SU-DHL-6 (cell line): ENCODE results near the gene ATP10A.

Experiments used
- H2AFZ ChIP-seq: fragments of 200-600 bp; sonication (generic); 2 replicates; pipeline ENCODE4 v1.6.1; 2014; ENCODE audit warnings: low read depth, mild to moderate bottlenecking, moderate library complexity, mixed read lengths, antibody characterized with exemption, low read length; ENCODE audit not compliant: severe bottlenecking
- H3F3A ChIP-seq: fragments of 200-600 bp; shearing (Covaris generic); 2 replicates; pipeline ENCODE4 v1.6.0; 2016; ENCODE audit warnings: antibody characterized with exemption, mild to moderate bottlenecking; ENCODE audit not compliant: insufficient read depth
- H3K27ac ChIP-seq: fragments of 200-600 bp; sonication (generic); 2 replicates; pipeline ENCODE4 v1.5.1; 2016; ENCODE audit warnings: low read depth, mild to moderate bottlenecking, low read length, moderate library complexity, mixed read lengths
- H3K27me3 ChIP-seq: fragments of 200-600 bp; sonication (generic), shearing (Covaris generic); 2 replicates; pipeline ENCODE4 v1.6.0; 2014; ENCODE audit warnings: mild to moderate bottlenecking, low read length
- H3K36me3 ChIP-seq: fragments of 200-600 bp; sonication (generic); 2 replicates; pipeline ENCODE4 v1.6.1; 2014; ENCODE audit warnings: mild to moderate bottlenecking, low read length, mixed read lengths
- H3K4me2 ChIP-seq: fragments of 300-600, 200-600 bp; shearing (Covaris generic), sonication (generic); 2 replicates; pipeline ENCODE4 v1.6.0; 2014; ENCODE audit warnings: low read length, low read depth, mild to moderate bottlenecking; ENCODE audit not compliant: poor library complexity, severe bottlenecking
- H3K4me3 ChIP-seq: fragments of 200-600 bp; sonication (generic); 2 replicates; pipeline ENCODE4 v1.5.1; 2014; ENCODE audit warnings: antibody characterized with exemption, low read length, mild to moderate bottlenecking, mixed read lengths; ENCODE audit not compliant: insufficient read depth, poor library complexity, severe bottlenecking
- H3K79me2 ChIP-seq: fragments of 200-600 bp; sonication (generic); 2 replicates; pipeline ENCODE4 v1.6.1; 2014; ENCODE audit warnings: mild to moderate bottlenecking, low read length, moderate library complexity; ENCODE audit not compliant: insufficient read depth
- H3K9ac ChIP-seq: fragments of 200-600 bp; sonication (generic); 2 replicates; pipeline ENCODE4 v1.7.0; 2014; ENCODE audit warnings: mild to moderate bottlenecking, low read length
- H3K9me2 ChIP-seq: fragments of 200-600 bp; sonication (generic); replicated peaks from 2 replicates; pipeline ENCODE4 v1.6.1; 2014; ENCODE audit warnings: low read length; ENCODE audit not compliant: insufficient read depth
- H3K9me3 ChIP-seq: fragments of 200-600 bp; sonication (generic); 2 replicates; pipeline ENCODE4 v1.6.1; 2014; ENCODE audit warnings: low read length, mixed read lengths; ENCODE audit not compliant: insufficient read depth
- H4K20me1 ChIP-seq: fragments of 200-600 bp; sonication (generic); 2 replicates; pipeline ENCODE4 v1.6.1; 2014; ENCODE audit warnings: low read depth, mild to moderate bottlenecking, antibody characterized with exemption, low read length, moderate library complexity, mixed read lengths
- EZH2phosphoT487 ChIP-seq: fragments of 200-600 bp; sonication (generic), shearing (Covaris generic); conservative IDR thresholded peaks from 2 replicates; pipeline ENCODE4 v1.6.1; 2018; ENCODE audit warnings: mild to moderate bottlenecking, antibody characterized with exemption, low read length, moderate library complexity, mixed read lengths
- TF ChIP-seq, protein P1 (sequence below): fragments of 200-600 bp; sonication (generic); IDR thresholded peaks from one replicate; pipeline ENCODE4 v1.5.1; 2017; ENCODE audit warnings: antibody characterized with exemption, mild to moderate bottlenecking, low read length, moderate library complexity; ENCODE audit not compliant: insufficient read depth, poor library complexity, severe bottlenecking

ATP10A gene

DNA sequence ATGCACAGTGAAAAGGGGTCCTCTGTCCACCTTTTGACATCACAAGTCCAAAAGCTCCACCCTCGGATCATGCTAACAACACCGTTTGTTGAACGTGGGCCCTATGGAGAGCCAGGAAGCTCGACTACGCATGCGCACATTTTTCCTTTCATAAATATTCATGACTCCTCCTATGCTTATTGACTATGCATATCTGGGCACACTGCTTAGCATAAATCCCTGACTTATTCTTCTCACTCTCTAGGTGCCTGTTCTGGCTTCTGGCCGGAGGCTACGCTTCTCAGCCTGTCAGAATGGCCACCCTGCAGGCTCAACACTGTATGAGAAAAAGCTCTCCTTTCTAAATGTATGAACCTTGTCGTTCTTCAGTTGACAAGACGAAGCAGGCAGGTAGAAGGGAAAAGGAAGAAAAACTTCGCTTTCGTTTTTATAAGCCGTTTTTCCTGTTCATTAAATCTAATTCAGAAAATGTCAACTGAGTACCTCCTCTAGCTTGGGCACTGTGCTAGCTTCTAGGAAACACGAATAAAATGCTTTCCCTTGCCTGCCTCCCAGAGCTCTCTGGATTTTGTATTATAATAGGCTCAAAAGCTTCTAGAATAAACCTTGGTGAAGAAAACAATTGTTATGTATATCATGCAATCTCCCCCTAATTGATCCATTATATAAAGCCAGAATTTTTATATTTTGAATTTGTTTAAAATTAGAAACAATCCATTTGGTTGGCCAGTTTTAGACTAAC lies 207.7 kb downstream of the ATP10A start:
- Histone ChIP-seq H3K9me2 (no peaks in the 10 kb centered on the region), H4K20me1 (no peaks in the 10 kb centered on the region), H3F3A (no peaks in the 10 kb centered on the region), H3K9me3 (no peaks in the 10 kb centered on the region), H3K27ac (no peak overlapping the region), H3K4me3 (no peak overlapping the region), H2AFZ (no peak overlapping the region), H3K4me2 (no peak overlapping the region), H3K79me2 (no peaks in the 10 kb centered on the region), H3K27me3 (no peaks in the 10 kb centered on the region), H3K36me3 (no peaks in the 10 kb centered on the region), H3K9ac (no peak overlapping the region)
- TF ChIP-seq EZH2phosphoT487, result no peak
- TF ChIP-seq, protein P1, sequence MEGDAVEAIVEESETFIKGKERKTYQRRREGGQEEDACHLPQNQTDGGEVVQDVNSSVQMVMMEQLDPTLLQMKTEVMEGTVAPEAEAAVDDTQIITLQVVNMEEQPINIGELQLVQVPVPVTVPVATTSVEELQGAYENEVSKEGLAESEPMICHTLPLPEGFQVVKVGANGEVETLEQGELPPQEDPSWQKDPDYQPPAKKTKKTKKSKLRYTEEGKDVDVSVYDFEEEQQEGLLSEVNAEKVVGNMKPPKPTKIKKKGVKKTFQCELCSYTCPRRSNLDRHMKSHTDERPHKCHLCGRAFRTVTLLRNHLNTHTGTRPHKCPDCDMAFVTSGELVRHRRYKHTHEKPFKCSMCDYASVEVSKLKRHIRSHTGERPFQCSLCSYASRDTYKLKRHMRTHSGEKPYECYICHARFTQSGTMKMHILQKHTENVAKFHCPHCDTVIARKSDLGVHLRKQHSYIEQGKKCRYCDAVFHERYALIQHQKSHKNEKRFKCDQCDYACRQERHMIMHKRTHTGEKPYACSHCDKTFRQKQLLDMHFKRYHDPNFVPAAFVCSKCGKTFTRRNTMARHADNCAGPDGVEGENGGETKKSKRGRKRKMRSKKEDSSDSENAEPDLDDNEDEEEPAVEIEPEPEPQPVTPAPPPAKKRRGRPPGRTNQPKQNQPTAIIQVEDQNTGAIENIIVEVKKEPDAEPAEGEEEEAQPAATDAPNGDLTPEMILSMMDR, result no peak

DNA sequence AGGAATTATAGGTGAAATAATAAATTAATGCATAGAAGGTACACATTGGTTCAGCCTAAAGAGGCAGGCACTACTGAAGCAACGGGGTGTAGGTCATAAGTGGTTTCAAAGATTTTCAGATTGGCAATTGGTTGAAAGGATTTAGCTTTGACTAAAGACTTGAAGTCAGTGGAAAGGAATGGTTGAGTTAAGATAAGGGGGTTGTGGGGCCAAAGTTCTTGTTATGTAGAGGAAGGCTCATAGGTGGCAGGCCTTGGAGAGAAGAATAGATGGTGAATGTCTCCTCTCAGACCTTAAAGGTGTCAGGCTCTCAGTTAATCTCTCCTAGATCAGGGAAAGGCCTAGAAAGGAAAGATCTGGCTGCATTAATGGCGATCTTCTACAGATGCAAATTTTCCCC lies 209.8 kb downstream of the ATP10A start:
- no peak overlapping the region for H2AFZ ChIP-seq
- H3K36me3 ChIP-seq, result no peaks in the 10 kb centered on the region
- no peak overlapping the region for H3K4me3 ChIP-seq
- no peaks in the 10 kb centered on the region for H4K20me1 ChIP-seq
- no peaks in the 10 kb centered on the region for H3K79me2 ChIP-seq
- no peak overlapping the region for H3K4me2 ChIP-seq
- no peaks in the 10 kb centered on the region for H3K9me2 ChIP-seq
- TF ChIP-seq, protein P1, result no peak
- TF ChIP-seq EZH2phosphoT487, result no peak
- no peaks in the 10 kb centered on the region for H3K27me3 ChIP-seq
- no peaks in the 10 kb centered on the region for H3K9me3 ChIP-seq
- no peaks in the 10 kb centered on the region for H3F3A ChIP-seq
- H3K27ac ChIP-seq, result no peak overlapping the region
- no peak overlapping the region for H3K9ac ChIP-seq

DNA sequence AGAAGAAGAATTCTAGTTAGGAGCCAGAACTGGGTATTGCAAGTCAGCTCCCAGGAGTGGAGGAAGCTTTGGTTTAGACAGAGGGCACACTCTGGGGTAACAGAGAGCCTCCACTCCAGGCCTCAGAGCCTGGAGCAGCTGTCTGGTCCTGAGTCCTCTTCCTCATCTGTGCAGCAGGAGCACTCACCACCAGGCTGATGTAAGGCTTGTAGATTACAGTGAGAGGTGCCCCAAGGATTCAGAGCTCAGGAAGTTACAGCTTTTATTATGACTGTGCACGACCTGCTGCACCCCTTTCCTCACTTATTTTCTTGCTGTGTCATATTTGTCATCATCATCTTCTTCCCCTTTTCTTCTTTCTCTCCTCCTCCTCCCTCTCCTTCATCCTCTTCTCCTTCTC lies 210.4 kb downstream of the ATP10A start:
- Histone ChIP-seq H3K9me3 (no peaks in the 10 kb centered on the region), H2AFZ (no peak overlapping the region), H3K4me3 (no peak overlapping the region), H3K27ac (no peak overlapping the region), H4K20me1 (no peaks in the 10 kb centered on the region), H3F3A (no peaks in the 10 kb centered on the region), H3K27me3 (no peaks in the 10 kb centered on the region), H3K36me3 (no peaks in the 10 kb centered on the region), H3K79me2 (no peaks in the 10 kb centered on the region), H3K9me2 (no peaks in the 10 kb centered on the region), H3K9ac (no peak overlapping the region), H3K4me2 (no peak overlapping the region)
- TF ChIP-seq EZH2phosphoT487, result no peak

DNA sequence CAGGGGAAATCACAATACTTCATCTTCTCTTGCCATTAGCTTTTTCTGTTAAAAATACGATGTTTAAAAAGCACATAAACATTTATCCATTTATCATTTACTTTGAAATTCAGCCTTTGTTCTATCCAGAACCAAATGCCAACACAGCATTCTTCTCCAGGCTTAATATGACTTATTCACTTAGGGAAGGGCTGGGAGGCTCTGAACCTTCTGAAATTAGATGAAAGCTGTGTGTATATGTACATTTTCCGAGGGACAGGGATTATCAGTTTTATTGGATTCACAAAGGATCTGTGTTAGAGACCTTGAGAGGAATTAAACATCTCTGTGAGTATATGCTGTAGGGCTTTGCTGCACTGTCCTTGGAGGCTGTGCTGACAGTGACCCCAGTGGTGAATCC lies 213.7 kb downstream of the ATP10A start:
- Histone ChIP-seq H3K9me3 (no peaks in the 10 kb centered on the region), H3K9ac (no peak overlapping the region), H3K9me2 (no peaks in the 10 kb centered on the region), H3K27me3 (no peaks in the 10 kb centered on the region), H3K27ac (no peak overlapping the region), H3K79me2 (no peaks in the 10 kb centered on the region), H3K36me3 (no peaks in the 10 kb centered on the region), H2AFZ (no peak overlapping the region), H4K20me1 (no peaks in the 10 kb centered on the region), H3K4me2 (no peak overlapping the region), H3F3A (no peaks in the 10 kb centered on the region), H3K4me3 (no peak overlapping the region)
- no peak for TF ChIP-seq EZH2phosphoT487
- TF ChIP-seq, protein P1, result no peak
